Sciatic nerve (tissue), 2 donors: Measurements from ENCODE around the gene YIPF2. TPM values are rescaled to one million over a fixed set of nuclear protein-coding genes. Genes with fewer than 3 reads are reported as not detected.
"Not testable (repeated sequence)": the region's sequence is repeated elsewhere in the genome, so short reads cannot be mapped to it uniquely, and the experiment has no call there.

ENCODE experiments used
- ATAC-seq: fragments of 200-7000 bp; cut with Tn5 transposase; one replicate; pipeline ENCODE4 v1.9.1; 2020; ENCODE audit warnings: mild to moderate bottlenecking, moderate library complexity
- DNase-seq: peaks from one replicate; pipeline ENCODE4 v3.0.0-alpha.2; 2020; ENCODE audit warnings: low spot score
- intact Hi-C: fragments of 100-400 bp; cut with DNase I; formaldehyde crosslinking; loops from one replicate; pipeline ENCODE4 v1.14.2; 2022
- total RNA-seq: library from RNA; stranded (reverse); fragmentation: NEBNext Ultra II Directional; extraction: Animal tissue kit (Norgen Biotek cat#: 25700); gene quantifications from one replicate; pipeline ENCODE4 v1.2.1, GENCODE V29; 2021
- donor health status: DM: no; HTN: no; CAD: no.
- donor health status: DM: no; HTN: no; CAD: no.

The YIPF2 gene
- 33.1 TPM for total RNA-seq

- ATAC-seq (peak; percentile 98), DNase-seq (peak; percentile 98)
- intact Hi-C loops, result loop anchor here (10.0 kb wide), 1 partner anchor 54 kb away; the partner anchor contains the start of gene CARM1
These were observed at the start of gene YIPF2, which contains the start of gene TIMM29 for GRCh38 chr19:10928563-10929401. YIPF2 (minus strand) TSS chr19:10928639; CDS start chr19:10928410, 229 bp downstream. TIMM29 (plus strand) TSS chr19:10928811; CDS start chr19:10928823, 12 bp downstream.

GRCh38 chr19:10977742-10978092, 49.3 kb upstream of the YIPF2 start:
- intact Hi-C loops, result no loop called here
- no peak for ATAC-seq

GRCh38 chr19:10976131-10976892, 47.9 kb upstream of the YIPF2 start:
- peak; percentile 58 for ATAC-seq
- intact Hi-C loops, result no loop called here
- no peak for DNase-seq

More at GRCh38 chr19:10977742-10978092, 49.3 kb upstream of the YIPF2 start:
- no peak for DNase-seq

GRCh38 chr19:10975374-10976130, 47.1 kb upstream of the YIPF2 start:
- intact Hi-C loops, result no loop called here
- peak; percentile 87 for ATAC-seq
- DNase-seq, result no peak

GRCh38 chr19:10971107-10971726, 42.8 kb upstream of the YIPF2 start:
- intact Hi-C loops, result no loop called here
- DNase-seq (no peak), ATAC-seq (no peak)

GRCh38 chr19:10968527-10969135, 40.2 kb upstream of the YIPF2 start:
- ATAC-seq, result no peak
- DNase-seq, result no peak
- intact Hi-C loops, result no loop called here

GRCh38 chr19:10966809-10967208, 38.4 kb upstream of the YIPF2 start:
- intact Hi-C loops, result no loop called here

GRCh38 chr19:10965398-10965797, 37.0 kb upstream of the YIPF2 start:
- DNase-seq (no peak), ATAC-seq (no peak)
- intact Hi-C loops, result no loop called here

More at GRCh38 chr19:10966809-10967208, 38.4 kb upstream of the YIPF2 start:
- ATAC-seq (no peak), DNase-seq (no peak)

- ATAC-seq, result no peak
- DNase-seq, result no peak
- intact Hi-C loops, result no loop called here
These were observed 36.5 kb upstream of the YIPF2 start for GRCh38 chr19:10964903-10965302.

- intact Hi-C loops, result no loop called here
- DNase-seq, result no peak
- no peak for ATAC-seq
These were observed 35.4 kb upstream of the YIPF2 start for GRCh38 chr19:10963865-10964264.

GRCh38 chr19:10962863-10963262, 34.4 kb upstream of the YIPF2 start:
- no peak for DNase-seq
- no peak for ATAC-seq
- intact Hi-C loops, result no loop called here

- no peak for DNase-seq
- intact Hi-C loops, result no loop called here
- ATAC-seq, result peak; percentile 16
These were observed 32.8 kb upstream of the YIPF2 start for GRCh38 chr19:10961073-10961860.

GRCh38 chr19:10960314-10961072, 32.1 kb upstream of the YIPF2 start, which contains the start of gene SMARCA4:
SMARCA4 (plus strand) TSS chr19:10961030; CDS start chr19:10984152, 23,122 bp downstream.
- peak; percentile 98 for ATAC-seq
- DNase-seq, result peak; percentile 99
- intact Hi-C loops, result no loop called here

GRCh38 chr19:10959277-10959968, 31.0 kb upstream of the YIPF2 start:
- ATAC-seq, intact Hi-C loops: not testable (repeated sequence)

GRCh38 chr19:10952809-10953208, 24.4 kb upstream of the YIPF2 start:
- intact Hi-C loops, result no loop called here

More at GRCh38 chr19:10959277-10959968, 31.0 kb upstream of the YIPF2 start:
- DNase-seq, result not testable (repeated sequence)

GRCh38 chr19:10946958-10947657, 18.7 kb upstream of the YIPF2 start:
- intact Hi-C loops, result no loop called here
- DNase-seq, result no peak
- no peak for ATAC-seq

More at GRCh38 chr19:10952809-10953208, 24.4 kb upstream of the YIPF2 start:
- no peak for DNase-seq
- no peak for ATAC-seq
